ENCODE data around the gene PIERCE2. TPM values are rescaled to one million over a fixed set of nuclear protein-coding genes. Genes with fewer than 3 reads are reported as not detected.

The PIERCE2 gene
- total and polyA plus RNA-seq, 2 of the 13 experiments (the other 11 are each of a cell fraction or from before 2014, with no cell fraction given), result 0.09 TPM; not detected in 1

- H2AFZ ChIP-seq (ENCODE audit: low read length), result no peak overlapping the region
- intact Hi-C loops (cut with micrococcal nuclease; ENCODE audit: unreplicated experiment), result no loop called here
- no peaks in the 10 kb centered on the region for H3K9me3 ChIP-seq (ENCODE audit: low read length)
- no peaks in the 10 kb centered on the region for H3K36me3 ChIP-seq (replicated peaks in 1 of 2; ENCODE audit: control insufficient read depth in 1 of 2, insufficient read depth in 2 of 2, low read length in 2 of 2)
- peaks cover 7% of the 10 kb centered on the region; the same call in 1 of the 2 replicates for H3K4me1 ChIP-seq (ENCODE audit: insufficient read depth, low read length)
- DNase-seq (ENCODE audit: low spot score) (no peak), FAIRE-seq (no peak), ATAC-seq (no peak)
- no peak for TF ChIP-seq AKAP8 (CRISPR knock-in tag; IDR thresholded peaks at IDR 0.05)
- no peak for TF ChIP-seq ZSCAN20 (CRISPR knock-in tag; IDR thresholded peaks at IDR 0.05; ENCODE audit: borderline replicate concordance)
- TF ChIP-seq ZNF441 (CRISPR knock-in tag; IDR thresholded peaks at IDR 0.05; ENCODE audit: borderline replicate concordance), result no peak
- TF ChIP-seq ZNF619 (CRISPR knock-in tag; IDR thresholded peaks at IDR 0.05), result no peak
- TF ChIP-seq, protein P1, sequence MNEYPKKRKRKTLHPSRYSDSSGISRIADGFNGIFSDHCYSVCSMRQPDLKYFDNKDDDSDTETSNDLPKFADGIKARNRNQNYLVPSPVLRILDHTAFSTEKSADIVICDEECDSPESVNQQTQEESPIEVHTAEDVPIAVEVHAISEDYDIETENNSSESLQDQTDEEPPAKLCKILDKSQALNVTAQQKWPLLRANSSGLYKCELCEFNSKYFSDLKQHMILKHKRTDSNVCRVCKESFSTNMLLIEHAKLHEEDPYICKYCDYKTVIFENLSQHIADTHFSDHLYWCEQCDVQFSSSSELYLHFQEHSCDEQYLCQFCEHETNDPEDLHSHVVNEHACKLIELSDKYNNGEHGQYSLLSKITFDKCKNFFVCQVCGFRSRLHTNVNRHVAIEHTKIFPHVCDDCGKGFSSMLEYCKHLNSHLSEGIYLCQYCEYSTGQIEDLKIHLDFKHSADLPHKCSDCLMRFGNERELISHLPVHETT (CRISPR knock-in tag; conservative IDR thresholded peaks at IDR 0.05), result no peak
- no peak for TF ChIP-seq ZNF788 (CRISPR knock-in tag; IDR thresholded peaks at IDR 0.05; ENCODE audit: borderline replicate concordance)
- TF ChIP-seq ZNF563 (CRISPR knock-in tag; IDR thresholded peaks at IDR 0.05), result no peak
- TF ChIP-seq ZBTB8A (CRISPR knock-in tag; IDR thresholded peaks at IDR 0.05; ENCODE audit: borderline replicate concordance, low read depth), result no peak
- H3K9ac ChIP-seq (ENCODE audit: insufficient read depth, low read depth, low read length), result no peak overlapping the region
- H3K4me3 ChIP-seq (replicated peaks in 1 of 3; ENCODE audit: insufficient read depth in 1 of 3, low read depth in 2 of 3, low read length in 3 of 3), result no peak overlapping the region
- H3K4me2 ChIP-seq (ENCODE audit: low read depth, low read length), result no peak overlapping the region
- ChIA-PET CTCF (ENCODE audit: low intra/inter-chr PET ratio, low total read pairs) (no interaction called here), POLR2A (no interaction called here)
- no peaks in the 10 kb centered on the region for H3K27me3 ChIP-seq (ENCODE audit: control insufficient read depth in 1 of 2, insufficient read depth in 2 of 2, low read length in 2 of 2)
- no TSS peak for BruUV-seq (replicated peaks)
- no peaks in the 10 kb centered on the region for H4K20me1 ChIP-seq (ENCODE audit: insufficient read depth, low read length)
- H3K79me2 ChIP-seq (ENCODE audit: insufficient read depth, low read length), result no peaks in the 10 kb centered on the region
- in situ Hi-C loops (cut with HindIII; ENCODE audit: extremely low pct_ligation_motif_present, low pct_unique_long_range_greater_than_20kb), result no loop called here
- no peak overlapping the region for H3K27ac ChIP-seq (ENCODE audit: extremely low read length, insufficient read depth, low read length)
Measured at GRCh38 chr15:55420171-55420866, 12.0 kb downstream of the PIERCE2 start.

Measured in HepG2 (cell line).